Activated T-helper 2 cell treated with anti-CD3 and anti-CD28 coated beads, Interferon-gamma antibody, Interleukin-2, Interleukin-4, amounts not matched to agents 10 μg/mL and 5 μg/mL and 100 μg/mL, durations not matched to agents 14 hours and 24 hours and 36 hours (primary cell): ENCODE measurements around the gene SLC16A5. TPM values are rescaled to one million over a fixed set of nuclear protein-coding genes. Genes with fewer than 3 reads are reported as not detected.

ENCODE experiments used
- DNase-seq: peaks from one replicate; pipeline ENCODE4 v3.0.0; 2021; ENCODE audit warnings: low spot score
- H3K27ac Mint-ChIP-seq: one replicate; pipeline ENCODE4 v1.8.0; 2021; ENCODE audit warnings: mixed read lengths
- H3K27me3 Mint-ChIP-seq: one replicate; pipeline ENCODE4 v1.8.0; 2021; ENCODE audit warnings: low read depth, mixed read lengths
- H3K36me3 Mint-ChIP-seq: one replicate; pipeline ENCODE4 v1.8.0; 2021; ENCODE audit warnings: low read depth, mixed read lengths
- H3K4me1 Mint-ChIP-seq: one replicate; pipeline ENCODE4 v1.8.0; 2021; ENCODE audit warnings: low read depth, mixed read lengths
- H3K4me3 Mint-ChIP-seq: one replicate; pipeline ENCODE4 v1.8.0; 2021; ENCODE audit warnings: low read depth, mild to moderate bottlenecking, moderate library complexity, mixed read lengths
- H3K9me3 Mint-ChIP-seq: one replicate; pipeline ENCODE4 v1.8.0; 2021; ENCODE audit warnings: mixed read lengths
- intact Hi-C: fragments of 100-400 bp; cut with micrococcal nuclease; formaldehyde crosslinking; loops from one replicate; pipeline ENCODE4 v1.15.1; 2023
- total RNA-seq: library from RNA; stranded (reverse); gene quantifications from 2 replicates; pipeline ENCODE4 v1.2.3, GENCODE V29; 2022

Gene SLC16A5
- total RNA-seq, 1 donor from 2014 or later: 11.6 TPM

DNA sequence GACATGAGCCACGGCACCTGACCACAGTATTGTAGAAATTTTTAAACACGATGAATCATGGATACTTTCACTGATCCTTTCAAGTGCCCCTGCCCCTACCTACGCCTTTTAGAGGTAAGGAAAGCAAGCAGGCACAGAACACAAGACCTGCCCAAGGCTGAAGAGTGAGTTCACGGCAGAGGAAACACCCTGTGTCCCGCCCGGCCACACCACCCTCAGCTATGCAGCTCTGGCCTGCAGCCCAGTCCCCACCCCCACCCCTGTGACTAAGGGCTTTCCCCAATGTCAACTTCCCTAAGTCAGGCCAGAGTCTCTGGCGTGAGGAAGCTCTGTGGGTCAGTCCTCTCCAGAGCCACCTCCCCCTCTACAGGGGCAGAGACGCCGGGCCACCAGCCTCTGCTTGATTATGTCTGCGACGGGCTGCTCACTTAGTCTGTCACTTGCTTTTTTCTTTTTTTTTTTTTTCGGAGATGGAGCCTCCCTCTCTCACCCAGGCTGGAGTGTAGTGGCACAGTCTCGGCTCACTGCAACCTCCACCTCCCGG, 8.4 kb downstream of the SLC16A5 start:
- DNase-seq: no peak
- intact Hi-C loops: no loop called here
- H3K9me3 Mint-ChIP-seq: no peaks in the 10 kb centered on the region

GRCh38 chr17:75097865-75098264, 10.1 kb downstream of the SLC16A5 start:
- no peak overlapping the region for H3K4me3 Mint-ChIP-seq
- intact Hi-C loops: no loop called here
- H3K27me3 Mint-ChIP-seq: no peaks in the 10 kb centered on the region

More for the DNA sequence above, 8.4 kb downstream of the SLC16A5 start:
- Mint-ChIP-seq H3K27ac (no peak overlapping the region), H3K4me1 (peaks cover 2% of the 10 kb centered on the region), H3K4me3 (no peak overlapping the region), H3K36me3 (peaks cover 4% of the 10 kb centered on the region), H3K27me3 (no peaks in the 10 kb centered on the region)

DNA sequence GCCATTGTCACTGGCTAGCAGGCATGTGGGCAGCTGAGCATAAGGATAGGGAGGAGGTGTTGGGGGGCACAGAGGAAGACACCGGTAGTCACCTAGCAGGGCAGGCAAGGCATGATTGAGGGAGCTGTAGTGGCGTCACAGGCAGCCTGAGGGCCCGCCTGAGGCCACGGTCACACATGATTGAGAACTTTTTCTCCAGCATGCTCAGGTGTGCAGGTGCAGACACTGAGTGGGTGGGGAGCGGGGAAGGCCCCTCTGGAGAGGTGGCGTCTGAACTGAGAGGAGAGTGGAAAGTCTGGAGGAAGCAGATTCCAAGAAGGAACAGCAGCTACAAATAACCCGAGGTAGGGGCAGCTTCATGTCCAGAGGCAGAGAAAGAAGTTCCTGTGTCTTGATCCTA, 11.1 kb downstream of the SLC16A5 start:
- Mint-ChIP-seq H3K27me3 (no peaks in the 10 kb centered on the region), H3K4me3 (no peak overlapping the region), H3K27ac (no peak overlapping the region), H3K9me3 (no peaks in the 10 kb centered on the region), H3K4me1 (no peaks in the 10 kb centered on the region), H3K36me3 (peaks cover 4% of the 10 kb centered on the region)
- intact Hi-C loops: no loop called here
- no peak for DNase-seq

More at GRCh38 chr17:75097865-75098264, 10.1 kb downstream of the SLC16A5 start:
- H3K9me3 Mint-ChIP-seq: no peaks in the 10 kb centered on the region
- H3K27ac Mint-ChIP-seq: no peak overlapping the region
- peaks cover 4% of the 10 kb centered on the region for H3K36me3 Mint-ChIP-seq
- no peaks in the 10 kb centered on the region for H3K4me1 Mint-ChIP-seq
- DNase-seq: no peak

GRCh38 chr17:75099881-75100595, 12.3 kb downstream of the SLC16A5 start:
- Mint-ChIP-seq H3K27ac (no peak overlapping the region), H3K27me3 (no peaks in the 10 kb centered on the region), H3K4me1 (no peaks in the 10 kb centered on the region), H3K4me3 (no peak overlapping the region), H3K9me3 (no peaks in the 10 kb centered on the region), H3K36me3 (peaks cover 4% of the 10 kb centered on the region)
- no peak for DNase-seq
- intact Hi-C loops: no loop called here

DNA sequence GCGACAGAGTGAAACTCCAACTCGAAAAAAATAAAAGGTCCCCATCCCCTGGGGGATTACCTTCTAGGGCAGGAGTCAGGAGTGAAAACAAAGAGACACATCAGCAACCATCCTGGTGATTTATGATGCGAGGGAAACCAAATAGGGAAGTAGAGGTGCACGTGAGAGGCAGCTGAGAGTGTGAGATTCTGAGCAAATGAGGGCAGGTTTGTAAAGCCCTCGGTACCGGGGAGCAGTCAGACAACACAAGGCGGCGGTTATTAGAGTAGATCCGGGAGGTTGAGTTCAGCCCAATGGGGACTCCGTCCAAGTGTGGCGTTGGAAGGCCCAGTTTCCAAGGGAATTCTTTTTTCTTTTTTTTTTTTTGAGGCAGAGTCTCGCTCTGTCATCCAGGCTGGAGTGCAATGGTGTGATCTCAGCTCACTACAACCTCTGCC, 14.6 kb downstream of the SLC16A5 start:
- intact Hi-C loops: no loop called here
- no peaks in the 10 kb centered on the region for H3K4me1 Mint-ChIP-seq
- no peak overlapping the region for H3K27ac Mint-ChIP-seq
- no peaks in the 10 kb centered on the region for H3K27me3 Mint-ChIP-seq
- H3K9me3 Mint-ChIP-seq: no peaks in the 10 kb centered on the region
- no peak for DNase-seq
- peaks cover 4% of the 10 kb centered on the region for H3K36me3 Mint-ChIP-seq
- H3K4me3 Mint-ChIP-seq: no peak overlapping the region

DNA sequence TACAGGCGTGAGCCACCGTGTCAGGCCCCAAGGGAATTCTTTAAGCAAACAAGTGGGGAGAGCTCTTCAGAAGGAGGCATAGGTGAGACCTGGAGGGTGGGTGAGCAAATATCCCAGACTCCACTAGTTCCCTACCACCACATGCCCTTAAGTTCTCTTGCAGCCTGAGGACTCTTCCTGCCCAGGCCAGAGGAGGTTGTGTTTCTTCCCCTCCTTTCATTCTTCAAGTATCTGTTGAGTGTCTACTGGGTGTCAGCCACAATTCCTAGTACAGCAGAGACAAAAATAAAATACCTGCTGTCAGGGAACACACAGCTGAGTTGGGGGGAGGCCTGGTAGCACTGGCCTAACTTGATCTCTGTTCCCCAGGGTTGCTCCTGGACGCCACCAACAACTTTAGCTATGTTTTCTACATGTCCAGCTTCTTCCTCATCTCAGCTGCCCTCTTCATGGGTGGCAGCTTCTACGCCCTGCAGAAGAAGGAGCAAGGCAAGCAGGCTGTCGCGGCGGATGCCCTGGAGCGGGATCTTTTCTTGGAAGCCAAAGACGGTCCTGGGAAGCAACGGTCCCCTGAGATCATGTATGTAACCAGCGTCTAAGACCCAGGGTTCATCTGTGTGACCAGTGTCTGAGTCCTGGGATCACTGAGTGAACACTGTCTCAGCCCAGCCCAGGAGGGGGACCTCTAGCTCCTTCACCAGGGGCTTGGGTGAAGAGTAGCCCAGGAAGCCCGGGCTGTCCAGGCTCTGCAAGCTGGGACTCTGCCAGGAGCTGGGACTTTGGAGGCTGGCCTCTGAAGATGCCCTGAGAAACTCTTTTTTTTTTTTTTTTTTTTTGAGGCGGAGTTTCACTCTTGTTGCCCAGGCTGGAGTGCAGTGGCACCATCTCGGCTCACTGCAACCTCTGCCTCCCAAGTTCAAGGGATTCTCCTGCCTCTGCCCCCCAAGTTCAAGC, 16.1 kb downstream of the SLC16A5 start:
- Mint-ChIP-seq H3K4me3 (no peak overlapping the region), H3K9me3 (no peaks in the 10 kb centered on the region), H3K36me3 (peaks cover under 1% of the 10 kb centered on the region)

DNA sequence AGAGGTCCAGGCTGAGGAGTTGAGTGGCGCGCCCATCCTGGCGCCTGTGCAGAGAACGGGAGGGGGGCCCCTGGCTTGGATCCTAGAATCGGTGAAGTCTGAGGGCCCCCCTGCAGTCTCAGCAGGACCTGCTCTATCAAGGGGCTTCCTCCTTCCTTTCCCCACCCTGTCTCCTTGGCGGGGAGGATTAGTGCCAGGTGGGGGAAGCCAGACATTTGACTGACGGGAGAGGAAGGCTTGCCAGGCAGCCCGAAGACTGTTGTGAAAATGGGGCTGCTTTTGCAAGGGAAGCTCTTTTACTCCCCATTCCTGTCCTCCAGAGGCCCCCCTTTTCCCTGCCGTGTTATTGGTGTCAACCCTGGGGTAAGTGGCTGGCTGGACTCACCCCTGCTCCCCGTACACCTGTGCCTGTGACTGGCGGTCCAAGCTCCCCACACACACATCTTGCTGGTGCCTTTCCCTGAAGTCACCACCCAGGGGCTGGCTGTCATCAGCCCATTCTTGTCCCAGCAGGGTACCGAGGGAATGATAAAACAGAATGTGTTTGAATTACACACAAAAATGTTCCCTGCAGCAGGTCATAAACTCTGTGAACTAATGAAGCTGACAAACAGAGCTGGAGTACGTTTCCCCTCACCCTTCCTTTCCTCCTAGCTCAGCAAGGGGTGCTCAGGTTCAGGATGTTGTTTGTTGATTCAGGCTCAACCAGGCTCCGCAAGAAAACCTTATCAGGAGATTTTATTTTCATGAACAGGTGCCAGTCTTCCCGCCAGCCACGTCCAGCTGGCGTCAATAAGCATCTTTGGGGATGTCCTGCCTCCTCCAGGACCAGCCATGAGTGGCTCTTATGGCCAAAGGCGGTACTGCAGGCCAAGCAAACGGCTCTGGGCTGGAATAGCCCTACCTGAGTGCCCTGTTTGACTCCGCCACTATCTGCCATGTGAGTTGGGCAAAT, 17.6 kb downstream of the SLC16A5 start:
- H3K4me3 Mint-ChIP-seq: no peak overlapping the region
- intact Hi-C loops: loop anchor here (5.0 kb wide), 1 partner anchor 143 kb away; no protein-coding TSS in a partner anchor
- peaks cover 1% of the 10 kb centered on the region for H3K36me3 Mint-ChIP-seq
- no peaks in the 10 kb centered on the region for H3K27me3 Mint-ChIP-seq
- peaks cover 6% of the 10 kb centered on the region for H3K4me1 Mint-ChIP-seq
- no peak overlapping the region for H3K27ac Mint-ChIP-seq
- no peak for DNase-seq
- no peaks in the 10 kb centered on the region for H3K9me3 Mint-ChIP-seq

More for the DNA sequence above, 16.1 kb downstream of the SLC16A5 start:
- DNase-seq: no peak
- Mint-ChIP-seq H3K4me1 (peaks cover 3% of the 10 kb centered on the region), H3K27me3 (no peaks in the 10 kb centered on the region), H3K27ac (no peak overlapping the region)
- intact Hi-C loops: no loop called here

DNA sequence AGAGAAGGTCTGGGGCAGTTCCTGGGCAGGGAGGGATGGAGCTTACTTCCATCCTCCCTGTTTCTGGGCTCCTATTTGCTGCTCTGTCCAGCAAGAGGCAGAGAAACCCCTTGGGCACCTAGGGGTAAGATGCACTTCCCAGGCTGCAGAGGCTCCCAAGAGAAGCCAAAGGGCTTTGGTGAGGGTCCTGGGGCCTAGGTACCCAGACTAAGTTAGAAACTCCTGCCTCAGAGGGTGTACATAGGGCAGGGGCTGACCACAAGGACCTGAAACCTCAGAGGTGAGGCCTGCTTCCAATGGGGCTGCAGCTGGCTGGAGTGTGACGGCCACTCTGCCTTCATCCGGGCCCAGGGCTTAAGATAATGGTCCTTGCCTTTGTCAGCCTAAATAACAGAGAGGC, 20.4 kb downstream of the SLC16A5 start:
- H3K9me3 Mint-ChIP-seq: no peaks in the 10 kb centered on the region
- DNase-seq: no peak
- no peaks in the 10 kb centered on the region for H3K27me3 Mint-ChIP-seq
- H3K27ac Mint-ChIP-seq: no peak overlapping the region
- intact Hi-C loops: loop anchor here (5.0 kb wide), 1 partner anchor 146 kb away; no protein-coding TSS in a partner anchor
- H3K4me3 Mint-ChIP-seq: peak overlapping the region; percentile 89
- peaks cover 11% of the 10 kb centered on the region for H3K36me3 Mint-ChIP-seq
- H3K4me1 Mint-ChIP-seq: peaks cover 16% of the 10 kb centered on the region

DNA sequence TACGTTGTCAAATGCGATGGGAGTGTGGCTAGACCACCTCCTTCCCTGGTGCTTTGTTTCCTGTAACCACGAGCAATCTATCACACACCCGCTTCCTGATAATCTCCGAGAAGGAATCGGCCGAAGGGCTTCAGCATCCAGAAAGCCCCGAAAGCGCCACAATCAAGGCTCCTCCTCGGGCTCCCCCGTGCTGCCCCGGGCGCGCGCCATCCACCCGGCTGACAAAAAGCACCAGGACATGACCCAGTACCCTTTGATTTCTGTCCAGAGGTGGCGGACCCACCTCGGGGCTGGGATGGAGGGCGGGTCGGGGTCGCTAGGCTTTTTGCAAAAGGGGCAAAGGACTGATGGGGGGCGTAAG, 21.3 kb downstream of the SLC16A5 start:
- DNase-seq: no peak
- intact Hi-C loops: loop anchor here (5.0 kb wide), 1 partner anchor 147 kb away; no protein-coding TSS in a partner anchor
- H3K27me3 Mint-ChIP-seq: no peaks in the 10 kb centered on the region
- H3K9me3 Mint-ChIP-seq: no peaks in the 10 kb centered on the region
- H3K27ac Mint-ChIP-seq: no peak overlapping the region
- peak overlapping the region; percentile 89 for H3K4me3 Mint-ChIP-seq
- peaks cover 18% of the 10 kb centered on the region for H3K4me1 Mint-ChIP-seq
- peaks cover 13% of the 10 kb centered on the region for H3K36me3 Mint-ChIP-seq

DNA sequence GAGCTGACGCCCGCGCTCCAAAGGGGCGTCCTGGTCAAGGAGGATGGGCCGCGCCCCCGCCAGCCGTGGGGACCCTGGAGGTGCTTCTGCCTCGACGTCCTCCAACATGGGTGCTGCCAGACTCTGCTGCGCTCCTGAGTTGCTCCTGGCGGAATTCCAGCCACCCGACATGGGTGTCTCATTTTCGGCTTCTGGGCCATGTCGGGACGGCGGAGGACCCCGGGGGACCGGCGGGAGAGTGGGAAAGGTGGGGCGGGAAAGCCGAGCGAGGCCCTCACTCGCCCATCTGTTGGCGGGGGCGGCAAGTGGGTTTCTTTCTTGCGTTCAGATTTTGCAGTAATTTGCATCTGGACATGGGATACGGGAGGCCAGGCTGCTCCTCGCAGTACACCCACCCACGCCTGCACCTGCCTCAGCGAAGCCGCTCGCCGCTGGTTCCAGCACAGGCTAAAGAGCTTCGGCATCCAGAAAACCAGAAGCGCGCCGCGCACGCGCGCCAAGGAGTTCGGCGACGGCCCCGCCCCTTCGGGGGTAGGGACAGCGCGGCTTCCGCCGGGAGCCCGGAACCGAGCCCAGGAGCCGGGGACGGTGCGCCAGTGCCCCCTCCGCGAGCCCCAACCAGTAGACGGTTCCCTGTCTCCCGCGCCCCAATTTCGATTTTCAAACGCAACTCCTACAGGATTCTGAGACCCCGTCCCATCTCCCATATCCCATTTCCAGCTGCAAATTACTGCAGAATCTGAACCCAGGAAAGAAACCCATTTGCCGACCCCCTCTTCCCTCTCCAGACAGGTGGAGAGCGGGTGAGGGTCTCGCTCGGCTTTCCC, 21.9 kb downstream of the SLC16A5 start, which contains the start of gene ARMC7:
ARMC7 (plus strand) TSS at position 563 of the 827 bp plus-strand sequence. CDS start 320 bp downstream, outside the sequence.
- peak within 1 kb of the TSS; percentile 89 for H3K4me3 Mint-ChIP-seq
- peak; percentile 91 for DNase-seq
- peak within 1 kb of the TSS; percentile 80 for H3K27ac Mint-ChIP-seq
- peaks cover 24% of the 10 kb centered on the region for H3K4me1 Mint-ChIP-seq
- no peaks in the 10 kb centered on the region for H3K27me3 Mint-ChIP-seq
- intact Hi-C loops: loop anchor here (5.0 to 10.0 kb wide), 4 partner anchors 63 to 163 kb away; partner anchors contain the start of genes CDR2L and MIF4GD
- H3K9me3 Mint-ChIP-seq: no peaks in the 10 kb centered on the region
- H3K36me3 Mint-ChIP-seq: peaks cover 18% of the 10 kb centered on the region
